22Rv1 (cell line): ENCODE data around the gene ACOX2.

Experiments
- H3K27ac ChIP-seq: fragments of 450-650 bp; 2 replicates; pipeline ENCODE4 v1.5.1; 2017
- ZFX ChIP-seq: fragments of 450-650 bp; IDR thresholded peaks from 2 replicates; pipeline ENCODE4 v1.6.1; 2017; ENCODE audit warnings: antibody characterized with exemption, borderline replicate concordance
- TF ChIP-seq, protein P1 (sequence below): fragments of 450-650 bp; IDR thresholded peaks from 2 replicates; pipeline ENCODE4 v1.5.1; 2017; ENCODE audit warnings: mild to moderate bottlenecking

The ACOX2 gene

DNA sequence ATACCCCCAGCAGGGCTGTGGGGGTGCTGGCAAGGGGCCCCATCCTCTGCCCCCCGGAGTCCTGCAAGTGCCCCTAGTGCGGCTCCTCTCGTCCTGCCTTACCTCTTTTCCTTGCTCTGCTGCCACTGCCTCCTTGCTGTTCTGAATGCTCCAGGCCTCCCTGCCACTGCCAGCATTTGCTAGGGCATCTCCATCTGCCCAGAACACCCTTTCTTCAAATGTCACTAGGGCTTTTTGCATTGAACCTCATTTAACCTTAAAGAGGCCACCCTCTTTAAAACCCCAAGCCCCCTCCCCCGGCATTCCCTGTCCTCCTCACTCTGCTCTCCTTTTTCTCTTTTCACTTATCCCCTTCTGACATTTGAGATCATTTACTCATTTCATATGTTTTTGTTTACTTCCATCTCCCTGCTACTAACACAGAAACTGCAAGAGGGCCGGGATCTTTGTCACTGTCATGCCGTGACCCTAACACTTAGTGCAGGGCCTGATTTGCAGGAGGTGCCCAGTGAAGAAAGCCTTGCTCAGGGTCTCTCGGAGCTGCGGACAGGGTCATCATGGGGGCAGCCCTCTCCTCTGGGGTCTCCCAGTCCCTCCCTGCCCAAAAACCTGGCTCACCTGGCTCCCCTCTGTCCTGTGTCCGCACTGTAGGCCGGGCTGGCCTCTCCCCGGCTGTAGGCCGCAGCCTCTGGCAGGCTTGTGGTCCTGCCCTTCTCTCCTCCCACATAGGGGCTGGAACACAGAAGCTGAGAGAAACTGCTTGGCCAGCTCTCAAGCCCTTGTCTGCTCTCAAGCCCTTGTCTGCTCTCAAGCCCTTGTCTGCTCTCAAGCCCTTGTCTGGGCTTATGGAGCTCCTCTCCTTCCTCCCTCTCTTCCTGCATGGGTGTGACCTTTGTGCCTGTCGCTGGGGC, at the start of gene ACOX2:
Gene ACOX2, minus strand, starts transcription at position 690 of the 911 bp plus-strand sequence. CDS start 2,084 bp downstream, outside the sequence.
- no peak within 1 kb of the TSS for H3K27ac ChIP-seq
- no peak for TF ChIP-seq ZFX
- TF ChIP-seq, protein P1, sequence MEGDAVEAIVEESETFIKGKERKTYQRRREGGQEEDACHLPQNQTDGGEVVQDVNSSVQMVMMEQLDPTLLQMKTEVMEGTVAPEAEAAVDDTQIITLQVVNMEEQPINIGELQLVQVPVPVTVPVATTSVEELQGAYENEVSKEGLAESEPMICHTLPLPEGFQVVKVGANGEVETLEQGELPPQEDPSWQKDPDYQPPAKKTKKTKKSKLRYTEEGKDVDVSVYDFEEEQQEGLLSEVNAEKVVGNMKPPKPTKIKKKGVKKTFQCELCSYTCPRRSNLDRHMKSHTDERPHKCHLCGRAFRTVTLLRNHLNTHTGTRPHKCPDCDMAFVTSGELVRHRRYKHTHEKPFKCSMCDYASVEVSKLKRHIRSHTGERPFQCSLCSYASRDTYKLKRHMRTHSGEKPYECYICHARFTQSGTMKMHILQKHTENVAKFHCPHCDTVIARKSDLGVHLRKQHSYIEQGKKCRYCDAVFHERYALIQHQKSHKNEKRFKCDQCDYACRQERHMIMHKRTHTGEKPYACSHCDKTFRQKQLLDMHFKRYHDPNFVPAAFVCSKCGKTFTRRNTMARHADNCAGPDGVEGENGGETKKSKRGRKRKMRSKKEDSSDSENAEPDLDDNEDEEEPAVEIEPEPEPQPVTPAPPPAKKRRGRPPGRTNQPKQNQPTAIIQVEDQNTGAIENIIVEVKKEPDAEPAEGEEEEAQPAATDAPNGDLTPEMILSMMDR = no peak

GRCh38 chr3:58585994-58586393, 49.0 kb upstream of the ACOX2 start:
- TF ChIP-seq, protein P1 = no peak
- TF ChIP-seq ZFX = no peak
- H3K27ac ChIP-seq = no peak overlapping the region

GRCh38 chr3:58585005-58585786, 48.2 kb upstream of the ACOX2 start:
- TF ChIP-seq, protein P1 = peak; percentile 81
- no peak for TF ChIP-seq ZFX
- peak overlapping the region; percentile 45 for H3K27ac ChIP-seq

DNA sequence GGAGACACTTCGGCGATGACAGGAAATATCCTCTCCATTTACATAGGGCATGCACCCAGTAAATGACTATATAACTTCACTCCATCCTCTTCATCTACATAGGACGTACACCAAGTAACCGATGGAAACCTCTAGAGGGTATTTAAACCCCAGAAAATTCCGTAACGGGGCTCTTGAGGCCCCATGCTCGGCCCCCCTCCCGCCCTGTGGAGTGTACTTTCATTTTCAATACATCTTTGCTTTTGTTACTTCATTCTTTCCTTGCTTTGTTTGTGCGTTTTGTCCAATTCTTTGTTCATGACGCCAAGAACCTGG, 47.7 kb upstream of the ACOX2 start:
- TF ChIP-seq, protein P1 = no peak
- TF ChIP-seq ZFX = no peak
- peak overlapping the region; percentile 45 for H3K27ac ChIP-seq

DNA sequence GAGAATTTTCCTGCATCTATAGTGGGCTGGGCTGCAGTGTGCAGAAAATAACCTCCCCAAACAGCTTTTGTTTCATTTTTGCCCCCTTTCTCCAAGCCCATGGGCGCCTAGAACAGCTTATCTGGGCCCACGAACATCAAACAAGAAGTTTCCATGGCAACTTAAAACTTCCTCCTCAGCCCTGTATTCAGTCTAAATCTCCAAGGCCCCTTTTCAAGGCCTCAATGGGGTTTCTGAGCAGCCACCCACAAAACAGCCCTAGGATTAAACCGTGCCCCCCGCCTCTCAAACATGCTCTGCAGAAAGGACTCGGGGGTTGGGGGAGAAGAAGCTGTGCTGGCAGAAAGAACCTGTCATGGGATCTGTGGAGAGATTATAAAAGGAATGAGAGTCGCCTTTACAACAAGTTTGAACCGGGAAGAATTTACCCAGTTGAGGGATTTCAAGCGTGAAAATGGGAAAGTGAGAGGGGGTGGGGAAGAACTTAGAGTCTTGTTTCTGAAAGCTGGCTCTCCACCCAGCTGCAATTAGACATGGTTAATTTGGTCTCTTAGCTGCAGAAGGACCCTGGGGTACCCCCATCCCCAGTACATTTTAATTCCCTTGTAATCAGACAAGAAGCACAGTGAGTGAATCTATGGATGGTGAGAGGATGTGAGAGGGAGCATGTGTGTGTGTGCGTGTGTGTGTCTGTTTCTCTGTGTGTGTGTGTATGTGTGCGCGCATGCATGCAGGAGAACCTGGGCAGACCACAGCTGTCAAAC, 44.5 kb upstream of the ACOX2 start:
- no peak overlapping the region for H3K27ac ChIP-seq
- no peak for TF ChIP-seq ZFX
- TF ChIP-seq, protein P1 = no peak

DNA sequence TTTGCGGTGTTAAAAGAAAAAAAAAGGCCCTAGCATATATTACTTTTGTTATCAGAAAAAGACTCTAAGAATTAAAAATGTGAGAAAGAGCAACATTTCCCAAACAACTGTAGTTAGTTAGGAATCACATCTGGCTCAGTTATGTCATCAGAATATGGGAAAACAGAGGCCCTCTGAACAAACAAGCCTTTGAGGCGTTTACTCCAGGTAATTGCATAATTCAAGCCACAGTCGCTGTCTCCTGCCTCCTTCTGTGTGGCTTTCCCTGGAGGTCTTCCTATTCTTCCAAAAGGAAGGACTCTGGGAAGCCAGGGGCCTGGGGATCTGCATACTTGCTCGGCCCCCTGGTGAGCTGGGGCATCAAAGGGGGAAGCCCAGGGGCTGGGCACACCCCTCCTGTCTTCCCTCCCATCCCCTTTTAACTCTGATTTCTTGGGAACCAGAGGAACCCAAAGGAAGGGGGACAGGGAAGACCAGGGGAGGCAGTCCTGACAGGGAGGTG, 43.9 kb upstream of the ACOX2 start:
- TF ChIP-seq, protein P1 = no peak
- no peak overlapping the region for H3K27ac ChIP-seq
